Neuronal stem cell (in vitro differentiated cells): Measurements from ENCODE around the gene OLIG2.

ENCODE experiments used
- DNase-seq: peaks from one replicate; pipeline ENCODE4 v3.0.0-alpha.2; 2013; ENCODE audit warnings: low spot score
- H2AFZ ChIP-seq: one replicate; pipeline ENCODE4 v1.6.1; 2013; ENCODE audit warnings: mild to moderate bottlenecking, low read length, inconsistent platforms
- H2AK5ac ChIP-seq: 2 replicates; pipeline ENCODE4 v1.6.1; 2013; ENCODE audit warnings: low read depth, mild to moderate bottlenecking, inconsistent platforms, low read length, moderate library complexity, mixed read lengths
- H2BK120ac ChIP-seq: 2 replicates; pipeline ENCODE4 v1.6.1; 2013; ENCODE audit warnings: low read depth, mild to moderate bottlenecking, inconsistent platforms, low read length, moderate library complexity, mixed read lengths
- H2BK12ac ChIP-seq: one replicate; pipeline ENCODE4 v1.6.1; 2013; ENCODE audit warnings: low read length, inconsistent platforms
- H2BK15ac ChIP-seq: 2 replicates; pipeline ENCODE4 v1.6.1; 2013; ENCODE audit warnings: mild to moderate bottlenecking, low read length, inconsistent platforms, mixed read lengths
- H2BK5ac ChIP-seq: one replicate; pipeline ENCODE4 v1.6.1; 2013; ENCODE audit warnings: inconsistent platforms, mild to moderate bottlenecking, low read length, moderate library complexity
- H3K14ac ChIP-seq: one replicate; pipeline ENCODE4 v1.6.1; 2013; ENCODE audit warnings: low read length, inconsistent platforms
- H3K18ac ChIP-seq: 2 replicates; pipeline ENCODE4 v1.6.1; 2013; ENCODE audit warnings: low read length, inconsistent platforms
- H3K23ac ChIP-seq: 2 replicates; pipeline ENCODE4 v1.6.1; 2013; ENCODE audit warnings: low read depth, mild to moderate bottlenecking, mixed read lengths, low read length, inconsistent platforms; ENCODE audit not compliant: poor library complexity
- H3K27ac ChIP-seq: replicated peaks from 3 replicates; pipeline ENCODE4 v1.5.1; 2013; ENCODE audit warnings: low read length, inconsistent platforms
- H3K27me3 ChIP-seq, 3 experiments: 2 replicates each; pipeline ENCODE4 v1.6.1; 2013; ENCODE audit warnings: low read length in 3 of 3, mild to moderate bottlenecking in 2 of 3, inconsistent platforms in 1 of 3, low read depth in 1 of 3, mixed read lengths in 1 of 3, moderate library complexity in 1 of 3; ENCODE audit not compliant: control insufficient read depth in 3 of 3, insufficient read depth in 3 of 3
- H3K36me3 ChIP-seq, 2 donors: replicated peaks in 1 of 2; 2 replicates each; pipeline ENCODE4 v1.6.1; 2013; ENCODE audit warnings: low read length in 2 of 2; ENCODE audit not compliant: control insufficient read depth in 2 of 2, insufficient read depth in 2 of 2
- H3K4ac ChIP-seq: 2 replicates; pipeline ENCODE4 v1.6.1; 2013; ENCODE audit warnings: inconsistent platforms, mild to moderate bottlenecking, low read length, moderate library complexity
- H3K4me1 ChIP-seq, 2 donors: 1 replicate in 1 of 2; 2 replicates in 1 of 2; pipeline ENCODE4 v1.6.1; 2013; ENCODE audit warnings: low read length in 2 of 2, low read depth in 1 of 2; ENCODE audit not compliant: control insufficient read depth in 2 of 2, insufficient read depth in 1 of 2
- H3K4me2 ChIP-seq: one replicate; pipeline ENCODE4 v1.6.1; 2013; ENCODE audit warnings: mild to moderate bottlenecking, low read length, inconsistent platforms; ENCODE audit not compliant: insufficient read depth, poor library complexity, severe bottlenecking
- H3K4me3 ChIP-seq, 2 donors: 2 replicates each; pipeline ENCODE4 v1.5.1; 2013; ENCODE audit warnings: low read length in 2 of 2, mild to moderate bottlenecking in 2 of 2, inconsistent platforms in 1 of 2, moderate library complexity in 1 of 2
- H3K79me1 ChIP-seq: one replicate; pipeline ENCODE4 v1.6.1; 2013; ENCODE audit warnings: low read depth, mild to moderate bottlenecking, inconsistent platforms, low read length, moderate library complexity
- H3K9ac ChIP-seq: one replicate; pipeline ENCODE4 v1.6.1; 2013; ENCODE audit warnings: mild to moderate bottlenecking, low read depth, low read length, inconsistent platforms; ENCODE audit not compliant: poor library complexity
- H3K9me3 ChIP-seq, 2 donors: replicated peaks in 1 of 2; 2 replicates each; pipeline versions ENCODE3 to v1.6.1; 2013; ENCODE audit warnings: low read length in 2 of 2, mild to moderate bottlenecking in 2 of 2, inconsistent platforms in 1 of 2, low read depth in 1 of 2, mixed read lengths in 1 of 2, moderate library complexity in 1 of 2; ENCODE audit not compliant: control insufficient read depth in 2 of 2, insufficient read depth in 1 of 2
- H4K8ac ChIP-seq: one replicate; pipeline ENCODE4 v1.6.1; 2013; ENCODE audit warnings: low read depth, mild to moderate bottlenecking, inconsistent platforms, low read length, moderate library complexity
- H4K91ac ChIP-seq: one replicate; pipeline ENCODE4 v1.6.1; 2013; ENCODE audit warnings: low read length, low read depth, mild to moderate bottlenecking, inconsistent platforms; ENCODE audit not compliant: poor library complexity
- WGBS, 2 donors: extraction: QIAGEN DNeasy Blood & Tissue Kit; methylation state at CpG; one replicate each; pipeline ENCODE4 v1.1.7; 2013; ENCODE audit warnings: missing lambda C conversion rate in 2 of 2, mixed read lengths in 1 of 2; ENCODE audit not compliant: insufficient read length in 2 of 2, insufficient replicate concordance in 1 of 2; ENCODE audit errors: extremely low coverage in 2 of 2; 5-methylcytosine and 5-hydroxymethylcytosine counted together

OLIG2 gene

GRCh38 chr21:33008333-33009051, 17.2 kb upstream of the OLIG2 start:
- Histone ChIP-seq H2BK120ac (no peak overlapping the region), H2BK5ac (no peak overlapping the region), H3K4me3 (no peak overlapping the region), H3K18ac (no peak overlapping the region), H3K9ac (no peak overlapping the region), H3K27me3 (peaks cover 0 to 2% (median 2%) of the 10 kb centered on the region in 3 experiments), H3K27ac (no peak overlapping the region), H3K9me3 (no peaks in the 10 kb centered on the region), H2AK5ac (no peak overlapping the region), H3K23ac (no peak overlapping the region), H3K79me1 (no peaks in the 10 kb centered on the region), H3K14ac (no peak overlapping the region), H2BK12ac (no peak overlapping the region), H3K4me1 (no peaks in the 10 kb centered on the region), H3K36me3 (no peaks in the 10 kb centered on the region), H2AFZ (no peak overlapping the region), H3K4ac (no peak overlapping the region), H3K4me2 (no peak overlapping the region), H2BK15ac (no peak overlapping the region), H4K91ac (no peak overlapping the region), H4K8ac (no peak overlapping the region)
- no CpG with 5 or more reads among the region's 3 CpGs for WGBS, 2 donors
- no peak for DNase-seq

DNA sequence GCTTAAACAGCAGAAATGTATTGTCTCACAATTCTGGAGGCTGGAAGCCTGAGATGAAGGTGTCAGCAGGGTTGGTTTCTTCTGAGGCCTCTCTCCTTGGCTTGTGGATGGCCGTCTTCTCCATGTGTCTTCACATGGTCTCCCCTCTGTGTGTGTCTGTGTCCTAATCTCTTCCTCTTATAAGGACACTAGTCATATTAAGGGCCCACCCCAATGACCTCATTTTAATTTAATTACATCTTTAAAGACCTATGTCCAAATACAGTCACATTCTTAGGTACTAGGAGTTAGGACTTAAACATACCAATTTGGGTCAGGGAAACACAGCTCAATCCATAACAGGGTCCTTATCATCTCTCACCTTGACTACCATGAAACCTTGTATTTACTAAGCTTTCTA, 14.8 kb upstream of the OLIG2 start:
- H3K9ac ChIP-seq: no peak overlapping the region
- H3K4ac ChIP-seq: no peak overlapping the region
- H2BK120ac ChIP-seq: no peak overlapping the region
- H2BK5ac ChIP-seq: no peak overlapping the region
- no peak overlapping the region for H3K18ac ChIP-seq
- no peak overlapping the region for H3K27ac ChIP-seq
- no peak overlapping the region for H3K4me3 ChIP-seq
- no peak overlapping the region for H2BK15ac ChIP-seq
- H3K14ac ChIP-seq: no peak overlapping the region
- H4K8ac ChIP-seq: no peak overlapping the region
- no peaks in the 10 kb centered on the region for H3K9me3 ChIP-seq
- H3K4me2 ChIP-seq: no peak overlapping the region
- H3K27me3 ChIP-seq: peaks cover 0 to 8% (median 4%) of the 10 kb centered on the region in 3 experiments
- H2AK5ac ChIP-seq: no peak overlapping the region
- no CpG with 5 or more reads among the region's 1 CpG for WGBS, 2 donors
- DNase-seq: no peak
- no peak overlapping the region for H4K91ac ChIP-seq
- H3K36me3 ChIP-seq: no peaks in the 10 kb centered on the region
- no peaks in the 10 kb centered on the region for H3K79me1 ChIP-seq
- H3K4me1 ChIP-seq: no peaks in the 10 kb centered on the region
- H2AFZ ChIP-seq: no peak overlapping the region
- H2BK12ac ChIP-seq: no peak overlapping the region
- no peak overlapping the region for H3K23ac ChIP-seq

DNA sequence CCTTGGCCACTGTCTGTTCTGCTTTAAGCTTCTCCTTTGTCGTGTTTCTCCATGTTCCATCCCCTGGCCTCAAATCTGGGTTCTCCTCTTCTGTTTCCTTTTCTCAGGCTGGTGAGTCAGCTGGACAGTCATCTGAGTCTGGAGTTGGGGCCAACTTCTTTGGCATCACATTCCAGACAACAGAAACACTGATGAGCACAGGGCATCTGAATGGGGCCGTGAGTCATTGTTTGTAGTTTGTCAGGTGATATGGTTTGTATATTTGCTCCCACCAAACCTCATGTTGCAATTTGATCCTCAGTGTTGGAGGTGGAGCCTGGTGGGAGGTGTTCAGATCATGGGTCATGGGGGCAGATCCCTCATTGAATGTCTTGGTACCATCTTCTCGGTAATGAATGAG, 14.3 kb upstream of the OLIG2 start:
- Histone ChIP-seq H2AK5ac (no peak overlapping the region), H2BK12ac (no peak overlapping the region), H3K36me3 (no peaks in the 10 kb centered on the region), H2BK5ac (no peak overlapping the region), H3K4me2 (no peak overlapping the region), H3K9me3 (no peaks in the 10 kb centered on the region), H3K4ac (no peak overlapping the region), H3K27ac (no peak overlapping the region), H3K14ac (no peak overlapping the region), H3K9ac (no peak overlapping the region), H3K27me3 (peaks cover 0 to 8% (median 4%) of the 10 kb centered on the region in 3 experiments), H3K18ac (no peak overlapping the region), H2AFZ (no peak overlapping the region), H4K91ac (no peak overlapping the region), H3K23ac (no peak overlapping the region), H3K79me1 (no peaks in the 10 kb centered on the region), H3K4me3 (no peak overlapping the region), H3K4me1 (no peaks in the 10 kb centered on the region), H2BK15ac (no peak overlapping the region), H4K8ac (no peak overlapping the region), H2BK120ac (no peak overlapping the region)
- no CpG with 5 or more reads among the region's 3 CpGs for WGBS, 2 donors
- DNase-seq: no peak

GRCh38 chr21:33013626-33014025, 12.1 kb upstream of the OLIG2 start:
- Histone ChIP-seq H2BK12ac (no peak overlapping the region), H3K23ac (no peak overlapping the region), H2AK5ac (no peak overlapping the region), H2BK5ac (no peak overlapping the region), H3K4ac (no peak overlapping the region), H2AFZ (no peak overlapping the region), H3K9ac (no peak overlapping the region), H3K9me3 (no peaks in the 10 kb centered on the region), H3K4me1 (no peaks in the 10 kb centered on the region), H3K36me3 (no peaks in the 10 kb centered on the region), H3K79me1 (no peaks in the 10 kb centered on the region), H4K91ac (no peak overlapping the region), H3K27me3 (peaks cover 0 to 22% (median 22%) of the 10 kb centered on the region in 3 experiments), H3K27ac (no peak overlapping the region), H2BK120ac (no peak overlapping the region), H3K18ac (no peak overlapping the region), H2BK15ac (no peak overlapping the region), H4K8ac (no peak overlapping the region), H3K4me2 (no peak overlapping the region), H3K4me3 (no peak overlapping the region), H3K14ac (no peak overlapping the region)
- no peak for DNase-seq
- WGBS, 2 donors: no CpG with 5 or more reads among the region's 3 CpGs
